Medulla oblongata (tissue), 1 donor: Measurements from ENCODE around the gene CYGB.

Experiments
- DNase-seq: peaks from one replicate; pipeline ENCODE4 v3.0.0-alpha.2; 2015; ENCODE audit errors: extremely low spot score

CYGB gene

DNA sequence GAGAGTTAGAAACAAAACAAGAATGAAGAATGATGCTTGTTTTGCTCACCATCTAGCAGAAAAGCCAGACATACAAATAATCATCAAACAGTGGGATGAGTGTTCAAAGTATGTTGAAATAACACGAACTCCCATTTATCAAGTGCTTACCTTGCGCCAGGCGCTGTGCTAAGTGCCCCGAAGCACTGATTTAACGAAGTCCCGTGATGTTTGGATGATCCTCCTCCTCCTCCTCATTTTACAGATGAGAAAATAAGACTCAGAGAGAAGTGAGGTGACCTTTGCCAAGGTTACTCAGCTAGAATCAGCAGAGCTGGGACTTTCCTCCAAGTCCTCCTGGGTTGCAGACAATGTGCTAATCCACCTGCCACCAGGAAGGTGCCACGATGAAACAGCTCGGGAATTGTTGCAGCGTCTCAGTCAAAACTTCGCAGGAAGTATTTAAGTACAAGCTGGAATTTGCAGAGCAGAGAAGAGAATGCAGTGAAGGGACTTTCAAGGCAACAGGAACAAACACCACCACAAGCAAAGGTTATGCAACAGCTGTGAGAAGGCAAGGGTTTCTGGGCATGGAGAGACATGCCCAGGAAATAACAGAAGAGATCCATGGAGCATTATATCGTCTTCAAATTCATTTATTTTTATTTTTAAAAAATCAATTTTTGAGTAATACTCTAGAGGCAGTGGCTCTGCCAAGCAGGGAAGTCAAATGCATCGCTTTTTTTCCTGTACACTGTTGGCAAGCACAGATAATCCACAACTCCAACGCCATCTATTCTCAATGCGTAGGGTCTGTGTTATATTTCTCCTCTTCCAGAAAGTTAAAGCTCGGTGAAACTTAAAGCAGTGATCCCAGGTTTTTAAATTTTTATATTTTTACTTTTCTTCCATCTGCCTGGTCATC is 13.5 kb upstream of the CYGB start:
- DNase-seq = no peak

GRCh38 chr17:76549539-76549938 is 12.0 kb upstream of the CYGB start:
- DNase-seq = no peak

GRCh38 chr17:76549215-76549518 is 11.7 kb upstream of the CYGB start:
- no peak for DNase-seq

DNA sequence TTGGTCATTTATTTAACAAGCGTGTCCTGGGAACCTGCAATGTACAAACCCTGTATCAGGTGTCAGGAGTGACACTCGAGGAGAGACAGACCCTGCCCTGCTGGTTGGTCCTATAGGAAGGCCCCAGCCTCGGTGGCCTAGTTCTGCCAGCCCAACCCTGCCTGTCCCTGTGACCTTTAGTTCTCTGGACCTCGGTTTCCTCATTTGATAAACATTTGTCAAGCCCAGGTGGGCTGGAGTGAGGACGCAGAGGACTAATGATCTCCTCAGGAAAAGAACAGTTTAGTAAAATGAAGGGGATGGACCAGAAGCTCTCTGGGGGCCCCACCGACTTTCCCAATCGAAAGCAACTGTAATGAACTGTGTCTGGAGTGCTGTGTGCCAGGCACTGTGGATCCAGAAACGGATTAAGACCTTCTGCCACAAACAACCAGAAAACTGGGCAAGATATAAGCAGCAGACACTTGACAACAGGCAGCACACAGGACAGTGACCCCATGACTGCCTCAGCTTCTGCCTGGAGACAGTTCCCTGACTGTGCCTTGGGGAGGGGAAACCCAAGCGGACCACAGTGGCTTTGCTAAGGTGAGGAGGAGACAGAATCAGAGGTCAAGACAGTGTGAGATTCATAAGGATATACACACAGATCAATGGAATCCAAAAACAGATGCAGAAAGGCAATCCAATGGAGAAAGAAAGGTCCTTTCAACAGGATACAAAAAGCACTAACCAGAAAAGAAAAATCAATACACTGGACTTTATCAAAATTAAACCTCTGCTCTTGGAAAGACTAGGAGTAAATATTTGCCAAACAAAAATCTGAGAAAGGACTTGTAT is 11.1 kb upstream of the CYGB start:
- DNase-seq = no peak

DNA sequence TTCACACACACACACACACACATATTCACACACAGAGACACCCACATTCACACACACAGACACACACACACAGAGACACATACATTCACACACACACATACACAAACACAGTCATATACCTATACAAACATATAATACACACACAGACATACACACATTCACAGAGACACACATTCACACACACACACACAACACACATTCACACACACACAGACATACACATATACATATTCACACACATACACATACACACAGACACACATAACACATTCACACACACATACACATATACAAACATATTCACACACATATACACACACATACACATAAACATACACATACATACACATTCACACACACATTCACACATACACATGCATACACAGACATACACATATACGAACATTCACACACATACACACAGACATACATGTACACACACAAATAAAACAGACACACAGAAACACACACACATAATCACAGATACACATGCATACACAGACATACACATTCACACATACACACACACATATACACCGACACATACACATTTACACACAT is 10.2 kb upstream of the CYGB start:
- no peak for DNase-seq

- DNase-seq = peak; percentile 88
Observed at GRCh38 chr17:76547183-76547641, 9.7 kb upstream of the CYGB start.

GRCh38 chr17:76546556-76547182 is 9.2 kb upstream of the CYGB start:
- DNase-seq = no peak

DNA sequence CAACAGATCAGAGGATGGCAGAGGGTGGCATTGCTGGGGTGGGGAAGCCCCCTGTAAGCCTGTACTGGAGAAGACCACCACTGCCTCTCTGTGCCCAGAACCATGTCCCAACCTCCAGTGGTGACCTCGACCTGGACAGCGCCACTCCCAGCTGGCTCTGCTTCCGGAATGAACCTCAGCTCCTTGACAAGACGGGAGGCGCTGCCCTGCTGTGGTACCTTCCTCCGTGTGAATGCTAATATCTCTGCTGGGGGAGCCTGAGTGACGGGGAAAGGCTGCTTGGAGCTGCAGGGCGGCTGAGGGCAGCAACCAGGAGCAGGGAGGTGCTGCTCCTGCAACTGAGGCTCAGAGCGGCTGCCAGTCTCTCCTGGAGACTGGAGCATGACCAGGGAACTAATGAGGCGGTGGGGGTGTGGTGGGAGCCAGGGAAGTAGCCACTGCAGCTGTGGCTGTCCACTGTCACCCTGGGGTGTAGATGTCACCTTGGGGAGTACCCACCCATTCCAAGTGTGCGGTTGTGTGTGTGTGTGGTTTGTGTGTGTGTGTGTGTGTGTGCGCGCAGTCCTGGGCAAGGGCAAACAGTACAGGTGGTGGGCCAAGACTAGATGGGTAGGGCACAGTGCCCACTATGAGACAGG is 8.5 kb upstream of the CYGB start:
- peak; percentile 44 for DNase-seq

DNA sequence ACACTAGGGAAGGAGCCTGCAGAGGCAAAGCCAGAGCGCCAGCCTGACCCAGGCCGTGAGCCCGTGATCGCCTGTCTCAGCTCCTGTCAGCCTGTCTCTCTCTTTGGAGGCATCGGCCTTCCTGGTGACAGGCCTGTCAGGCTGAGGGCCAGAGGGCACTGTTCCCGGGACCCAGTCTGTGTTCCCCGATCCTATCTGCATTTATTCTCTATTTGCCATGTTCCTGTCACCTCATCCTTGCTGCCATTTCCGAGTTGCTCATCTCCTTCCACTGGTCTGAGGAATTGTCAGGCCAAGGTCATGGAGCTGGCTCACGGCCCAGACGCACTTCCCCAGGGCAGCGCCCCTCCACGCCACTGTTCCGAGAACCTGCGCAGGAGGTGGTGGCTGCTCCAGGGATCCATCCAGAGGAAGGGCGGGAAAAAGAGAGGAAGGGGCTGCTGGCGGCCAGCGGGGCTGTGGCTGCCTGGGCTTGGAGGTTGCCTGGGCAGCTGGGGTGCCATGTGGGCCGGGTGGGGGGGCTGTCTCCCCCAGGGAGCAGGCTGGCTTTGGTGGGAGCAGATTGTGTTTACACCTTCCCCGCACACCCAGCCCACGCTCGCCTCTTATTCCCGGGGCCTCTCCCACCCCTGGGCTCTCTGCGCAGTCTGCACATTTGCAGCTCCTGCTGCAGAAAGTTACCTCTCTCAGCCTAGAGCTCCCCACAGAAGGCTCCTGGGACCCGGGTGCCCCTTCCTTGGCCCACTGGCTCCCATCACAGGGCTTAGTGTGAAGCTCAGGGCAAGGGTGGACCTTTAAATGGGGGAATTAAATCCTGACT is 7.2 kb upstream of the CYGB start:
- peak; percentile 58 for DNase-seq

DNA sequence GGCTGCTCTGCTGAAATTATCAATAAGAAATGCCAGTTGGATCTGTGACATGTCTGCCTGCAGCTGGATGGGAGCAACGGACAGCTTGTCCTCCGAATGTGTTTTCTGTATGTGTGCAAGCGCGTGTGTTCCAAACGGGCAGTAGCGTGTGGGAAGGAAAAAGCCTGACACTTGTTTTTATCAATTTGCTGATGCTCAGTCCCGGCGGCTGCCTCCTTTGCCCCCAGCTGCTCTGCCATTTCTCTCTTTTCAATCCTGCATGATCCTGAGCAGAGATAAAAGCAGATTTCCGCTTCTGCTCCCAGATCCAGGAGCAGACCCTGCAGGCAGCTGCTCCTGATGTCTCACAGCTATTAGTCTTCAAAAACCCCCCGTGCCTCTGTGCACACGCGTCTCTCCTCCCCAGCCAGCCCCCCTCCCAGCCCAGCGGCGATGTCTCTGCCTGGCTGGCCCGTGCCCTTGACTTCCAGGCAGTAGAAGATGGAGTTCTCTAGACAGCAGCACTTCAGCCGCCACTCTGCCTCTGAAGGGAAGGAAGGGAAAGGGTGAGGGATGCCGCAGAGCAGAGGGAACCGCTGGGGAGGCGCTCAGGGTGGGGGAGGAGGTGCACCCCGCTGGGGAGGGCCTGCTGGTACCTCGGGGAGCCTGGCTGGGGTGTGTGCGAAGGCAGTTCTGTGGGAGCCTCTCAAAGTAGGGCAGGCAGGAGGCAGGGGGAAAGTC is 6.5 kb upstream of the CYGB start:
- DNase-seq = peak; percentile 60

DNA sequence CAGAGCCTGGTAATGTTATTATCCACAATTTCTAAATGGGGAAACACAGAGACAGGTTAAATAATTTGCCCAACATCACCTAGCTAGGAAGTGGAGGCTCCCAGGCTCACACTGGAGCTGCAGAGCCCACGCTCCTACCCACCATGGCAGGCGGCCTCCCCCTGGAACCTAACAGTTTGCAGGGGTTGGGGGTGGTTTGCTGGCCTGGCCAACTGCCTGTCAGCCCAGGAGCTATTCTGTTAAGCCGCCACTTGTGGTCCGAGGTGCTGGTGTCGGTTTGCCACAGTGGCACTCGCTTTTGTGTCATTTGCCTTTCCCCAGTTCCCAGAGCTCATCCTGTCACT is 5.9 kb upstream of the CYGB start:
- no peak for DNase-seq

DNA sequence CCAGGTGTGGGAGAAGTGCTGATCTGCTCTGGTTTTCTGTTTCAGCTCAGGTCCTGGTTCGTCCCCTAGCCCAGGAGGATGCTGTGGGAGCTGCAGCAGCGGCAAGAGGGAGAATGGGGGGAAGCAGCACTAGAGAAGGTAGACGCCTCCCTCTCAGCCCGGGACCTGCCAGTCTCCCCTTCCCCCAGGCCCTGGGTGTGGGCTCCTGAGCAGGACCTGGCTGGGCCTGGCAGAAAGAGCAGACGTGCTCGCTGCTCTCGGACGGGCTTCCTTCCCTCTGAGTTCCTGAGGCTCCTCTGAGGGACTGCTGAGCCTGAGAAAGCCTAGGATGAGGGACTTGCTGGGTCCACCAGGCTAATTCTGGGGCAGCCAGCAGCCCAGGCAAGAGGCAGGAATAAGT is 5.5 kb upstream of the CYGB start:
- no peak for DNase-seq

- no peak for DNase-seq
Observed at GRCh38 chr17:76542566-76542971, 5.1 kb upstream of the CYGB start.

DNA sequence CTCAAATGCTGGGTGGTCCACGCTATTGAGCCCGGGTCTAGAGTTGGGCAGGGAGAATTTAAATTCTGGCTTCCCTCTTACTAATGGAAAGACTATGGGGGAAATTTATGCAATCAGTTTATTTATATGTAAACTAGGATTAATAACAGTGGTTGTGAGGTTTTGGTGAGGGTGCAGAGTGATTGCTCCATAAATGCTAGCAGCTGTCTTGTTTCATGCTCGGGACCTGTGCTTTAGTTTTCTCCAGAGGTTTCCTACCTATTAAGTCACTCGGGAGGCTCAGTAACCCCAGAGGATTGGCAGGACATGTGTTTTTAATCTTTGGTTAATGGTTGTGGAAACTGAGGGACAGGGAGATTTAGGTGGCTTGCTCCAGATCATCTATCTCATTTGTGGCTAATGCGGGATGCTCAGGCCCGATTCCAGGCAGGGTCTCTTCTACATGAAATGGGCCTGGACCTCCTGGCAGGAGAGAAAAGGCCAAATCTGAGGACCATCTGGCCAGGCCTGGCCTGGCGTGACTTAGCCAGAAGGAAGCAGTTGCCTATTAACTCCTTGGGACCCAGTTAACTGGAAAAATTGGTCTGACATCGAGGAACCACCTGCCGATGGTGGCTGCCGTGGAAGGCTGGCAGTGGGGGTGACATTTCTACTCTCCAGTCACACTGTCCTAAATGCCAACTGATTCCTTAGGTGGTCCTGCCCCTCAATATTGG is 4.4 kb upstream of the CYGB start:
- DNase-seq = no peak

- peak; percentile 99 for DNase-seq
Observed at GRCh38 chr17:76540381-76541300, 3.1 kb upstream of the CYGB start.

DNA sequence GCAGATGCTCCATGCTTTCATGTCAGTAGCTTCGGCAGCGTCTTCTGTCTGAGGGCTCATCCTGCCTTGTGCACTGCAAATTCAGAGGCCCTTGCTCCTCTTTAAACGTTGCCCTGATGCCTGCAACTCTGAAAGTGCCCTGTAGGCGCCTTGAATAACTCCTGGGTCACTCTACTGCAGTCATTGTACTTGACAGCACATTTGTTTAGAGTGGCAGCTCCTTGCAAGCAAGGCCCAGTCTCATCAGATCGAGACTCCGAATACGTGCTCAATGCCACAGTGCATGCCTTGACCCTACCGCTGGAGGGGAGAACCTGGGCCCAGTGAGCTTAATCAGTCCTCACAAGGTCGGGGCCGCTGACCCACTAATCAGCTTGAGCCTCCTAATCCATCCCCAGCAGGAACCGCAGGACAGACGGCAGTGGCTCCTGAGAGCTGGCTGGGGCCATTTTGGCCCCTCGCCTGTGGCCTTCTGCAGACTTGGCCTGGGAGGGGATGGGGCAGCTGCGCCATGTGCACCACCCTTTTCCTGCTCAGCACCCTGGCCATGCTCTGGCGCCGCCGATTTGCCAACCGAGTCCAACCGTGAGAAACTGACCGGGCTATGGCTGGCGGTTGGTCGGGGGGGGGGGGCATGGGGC is 2.2 kb upstream of the CYGB start, which contains the start of gene PRCD:
TSS of gene PRCD (plus strand) at position 414 of the 641 bp plus-strand sequence. CDS start at position 512, 98 bp downstream.
- DNase-seq = no peak

DNA sequence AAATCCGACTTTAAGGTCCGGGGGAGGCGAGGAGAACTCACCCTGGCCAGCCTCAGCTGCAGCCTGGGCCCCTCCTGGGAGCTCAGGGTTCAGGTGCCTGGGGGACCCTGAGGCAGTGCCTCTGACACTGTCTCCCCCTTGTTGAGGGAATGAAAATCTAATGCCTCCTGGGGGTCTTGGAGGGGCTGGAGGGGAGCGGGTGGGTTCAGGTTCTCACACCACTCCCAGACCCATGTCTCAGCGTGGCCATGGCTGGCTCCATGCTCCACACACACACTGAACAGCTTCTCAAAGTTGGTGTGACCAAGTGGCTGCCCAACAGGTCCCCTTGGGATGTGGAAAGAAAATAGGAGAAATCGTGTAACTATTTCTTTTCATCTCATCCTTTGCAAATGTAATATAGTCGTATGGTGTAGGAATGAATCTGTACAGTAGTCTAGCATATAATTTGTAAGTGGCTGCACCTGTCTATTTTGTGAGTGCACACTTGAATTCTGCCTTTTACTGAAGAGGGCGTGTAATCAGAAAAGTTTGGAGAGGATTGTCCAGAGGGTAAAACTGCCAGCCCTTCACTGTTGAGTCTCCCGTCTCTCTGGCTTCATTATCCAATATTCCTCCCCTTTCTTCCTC is 1.5 kb upstream of the CYGB start:
- DNase-seq = no peak
